ENCODE measurements around the gene PLPP4. TPM values are rescaled to one million over a fixed set of nuclear protein-coding genes. Genes with fewer than 3 reads are reported as not detected.

Gene PLPP4
- total and polyA plus RNA-seq, 10 of the 15 experiments (the other 5 are each of a cell fraction or from before 2014, with no cell fraction given) = 0.08 to 3.1 (median 0.26) TPM; not detected in 3

- TF ChIP-seq ZNF687 (IDR thresholded peaks at IDR 0.05) (no peak), RFX5 (IDR thresholded peaks at IDR 0.05; ENCODE audit: low read depth, low read length) (no peak), BCL3 (IDR thresholded peaks at IDR 0.05; ENCODE audit: borderline replicate concordance, insufficient read depth, low read depth, low read length, poor library complexity, severe bottlenecking) (no peak), ZBTB11 (CRISPR knock-in tag; IDR thresholded peaks at IDR 0.05) (no peak), BACH1 (IDR thresholded peaks at IDR 0.05; ENCODE audit: borderline replicate concordance) (no peak), WRNIP1 (IDR thresholded peaks at IDR 0.05; ENCODE audit: borderline replicate concordance, low read depth, low read length) (no peak)
These were observed 150.1 kb downstream of the PLPP4 start (continued) for GRCh38 chr10:120607016-120607709.

Data from GM12878 (cell line).